A673 (cell line): ENCODE results near the gene PHF10. TPM values are rescaled to one million over a fixed set of nuclear protein-coding genes. Genes with fewer than 3 reads are reported as not detected.

Experiments
- BruUV-seq: library from RNA; stranded (reverse); fragments of 400-500 nt; replicated peaks from 2 replicates; lab custom pipeline; 2021; lab: Mats Ljungman, UMichigan
- CTCF ChIA-PET: fragments of 300-600 bp; sonication (Branson Sonifier 250); formaldehyde crosslinking; loops from one replicate; lab custom pipeline; 2022; ENCODE audit warnings: antibody characterized with exemption; lab: Charles Lee
- POLR2A ChIA-PET: fragments of 300-600 bp; sonication (Branson Sonifier 250); formaldehyde crosslinking; loops from one replicate; lab custom pipeline; 2022; ENCODE audit warnings: antibody characterized with exemption; ENCODE audit not compliant: low non-redundant PET; lab: Charles Lee
- DNase-seq: peaks from one replicate; pipeline ENCODE4 v3.0.0-alpha.2; 2015; ENCODE audit warnings: low spot score
- H3K27ac ChIP-seq: fragments of 200-600 bp; sonication (generic); 2 replicates; pipeline ENCODE4 v1.5.1; 2016; ENCODE audit warnings: mixed run types, low read depth, mild to moderate bottlenecking, mixed read lengths, antibody characterized with exemption, low read length; ENCODE audit not compliant: poor library complexity, severe bottlenecking
- H3K27me3 ChIP-seq: fragments of 200-600 bp; sonication (generic); replicated peaks from 2 replicates; pipeline ENCODE4 v1.6.1; 2017; ENCODE audit warnings: mixed run types, low read depth, mild to moderate bottlenecking, mixed read lengths, antibody characterized with exemption, low read length; ENCODE audit not compliant: insufficient read depth, poor library complexity
- H3K36me3 ChIP-seq: fragments of 200-600 bp; sonication (generic); 2 replicates; pipeline ENCODE4 v1.6.1; 2016; ENCODE audit warnings: mixed run types, mild to moderate bottlenecking, mixed read lengths, antibody characterized with exemption, low read length; ENCODE audit not compliant: insufficient read depth, poor library complexity, severe bottlenecking
- H3K4me1 ChIP-seq: fragments of 200-600 bp; sonication (generic); 2 replicates; pipeline ENCODE4 v1.6.1; 2017; ENCODE audit warnings: mixed run types, mild to moderate bottlenecking, mixed read lengths, antibody characterized with exemption, low read length; ENCODE audit not compliant: insufficient read depth, poor library complexity, severe bottlenecking
- H3K4me3 ChIP-seq: fragments of 200-600 bp; sonication (generic); 2 replicates; pipeline ENCODE4 v1.5.1; 2016; ENCODE audit warnings: low read depth, mixed run types, mild to moderate bottlenecking, mixed read lengths, low read length; ENCODE audit not compliant: poor library complexity, severe bottlenecking
- H3K9me3 ChIP-seq: fragments of 200-600 bp; sonication (generic); 2 replicates; pipeline ENCODE4 v1.6.1; 2016; ENCODE audit warnings: mixed run types, low read depth, mild to moderate bottlenecking, mixed read lengths, antibody characterized with exemption, low read length; ENCODE audit not compliant: poor library complexity, severe bottlenecking
- EZH2 ChIP-seq: fragments of 200-600 bp; sonication (generic); IDR thresholded peaks from 2 replicates; pipeline ENCODE4 v1.6.1; 2017; ENCODE audit warnings: borderline replicate concordance, low read depth, mild to moderate bottlenecking, mixed read lengths, antibody characterized with exemption, low read length; ENCODE audit not compliant: poor library complexity, severe bottlenecking
- intact Hi-C: fragments of 100-400 bp; cut with micrococcal nuclease; formaldehyde crosslinking; loops from one replicate; pipeline ENCODE4 v1.10.0; 2022; ENCODE audit not compliant: unreplicated experiment
- total RNA-seq: library from RNA; stranded (reverse); gene quantifications from 2 replicates; pipeline ENCODE4 v1.2.3, GENCODE V29; 2021
- TF ChIP-seq, protein P1 (sequence below): fragments of 300-800, 200-600 bp; sonication (generic); conservative IDR thresholded peaks from 2 replicates; pipeline ENCODE4 v1.5.1; 2017; ENCODE audit warnings: low read depth, mild to moderate bottlenecking, antibody characterized with exemption, low read length, moderate library complexity, mixed read lengths

The PHF10 gene
- total RNA-seq, 1 experiment from 2014 or later = 61.4 TPM

DNA sequence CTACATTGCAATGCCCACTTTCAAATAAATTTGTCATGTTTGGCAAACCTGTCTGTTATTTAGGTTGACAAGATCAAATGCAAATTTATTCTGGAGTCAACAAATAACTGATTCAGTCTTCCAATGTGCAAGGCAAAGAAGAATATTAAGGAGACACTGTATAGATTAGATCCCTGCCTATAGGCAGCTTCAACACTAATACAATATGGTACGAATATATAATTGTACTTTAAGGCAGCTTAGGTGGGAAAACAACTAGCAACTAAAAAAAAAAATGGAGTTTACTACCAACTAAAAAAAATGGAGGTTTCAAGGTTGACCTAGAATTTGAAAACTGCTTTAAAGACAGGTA lies 1.7 kb upstream of the PHF10 start:
- TF ChIP-seq, protein P1, sequence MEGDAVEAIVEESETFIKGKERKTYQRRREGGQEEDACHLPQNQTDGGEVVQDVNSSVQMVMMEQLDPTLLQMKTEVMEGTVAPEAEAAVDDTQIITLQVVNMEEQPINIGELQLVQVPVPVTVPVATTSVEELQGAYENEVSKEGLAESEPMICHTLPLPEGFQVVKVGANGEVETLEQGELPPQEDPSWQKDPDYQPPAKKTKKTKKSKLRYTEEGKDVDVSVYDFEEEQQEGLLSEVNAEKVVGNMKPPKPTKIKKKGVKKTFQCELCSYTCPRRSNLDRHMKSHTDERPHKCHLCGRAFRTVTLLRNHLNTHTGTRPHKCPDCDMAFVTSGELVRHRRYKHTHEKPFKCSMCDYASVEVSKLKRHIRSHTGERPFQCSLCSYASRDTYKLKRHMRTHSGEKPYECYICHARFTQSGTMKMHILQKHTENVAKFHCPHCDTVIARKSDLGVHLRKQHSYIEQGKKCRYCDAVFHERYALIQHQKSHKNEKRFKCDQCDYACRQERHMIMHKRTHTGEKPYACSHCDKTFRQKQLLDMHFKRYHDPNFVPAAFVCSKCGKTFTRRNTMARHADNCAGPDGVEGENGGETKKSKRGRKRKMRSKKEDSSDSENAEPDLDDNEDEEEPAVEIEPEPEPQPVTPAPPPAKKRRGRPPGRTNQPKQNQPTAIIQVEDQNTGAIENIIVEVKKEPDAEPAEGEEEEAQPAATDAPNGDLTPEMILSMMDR = no peak
- no peak for TF ChIP-seq EZH2
- H3K4me1 ChIP-seq = peaks cover 32% of the 10 kb centered on the region
- H3K27me3 ChIP-seq = no peaks in the 10 kb centered on the region
- H3K9me3 ChIP-seq = no peaks in the 10 kb centered on the region
- ChIA-PET POLR2A (no interaction called here), CTCF (no interaction called here)
- intact Hi-C loops = no loop called here
- DNase-seq = no peak
- no peak overlapping the region for H3K4me3 ChIP-seq
- BruUV-seq = no TSS peak
- H3K36me3 ChIP-seq = no peaks in the 10 kb centered on the region
- H3K27ac ChIP-seq = no peak overlapping the region

DNA sequence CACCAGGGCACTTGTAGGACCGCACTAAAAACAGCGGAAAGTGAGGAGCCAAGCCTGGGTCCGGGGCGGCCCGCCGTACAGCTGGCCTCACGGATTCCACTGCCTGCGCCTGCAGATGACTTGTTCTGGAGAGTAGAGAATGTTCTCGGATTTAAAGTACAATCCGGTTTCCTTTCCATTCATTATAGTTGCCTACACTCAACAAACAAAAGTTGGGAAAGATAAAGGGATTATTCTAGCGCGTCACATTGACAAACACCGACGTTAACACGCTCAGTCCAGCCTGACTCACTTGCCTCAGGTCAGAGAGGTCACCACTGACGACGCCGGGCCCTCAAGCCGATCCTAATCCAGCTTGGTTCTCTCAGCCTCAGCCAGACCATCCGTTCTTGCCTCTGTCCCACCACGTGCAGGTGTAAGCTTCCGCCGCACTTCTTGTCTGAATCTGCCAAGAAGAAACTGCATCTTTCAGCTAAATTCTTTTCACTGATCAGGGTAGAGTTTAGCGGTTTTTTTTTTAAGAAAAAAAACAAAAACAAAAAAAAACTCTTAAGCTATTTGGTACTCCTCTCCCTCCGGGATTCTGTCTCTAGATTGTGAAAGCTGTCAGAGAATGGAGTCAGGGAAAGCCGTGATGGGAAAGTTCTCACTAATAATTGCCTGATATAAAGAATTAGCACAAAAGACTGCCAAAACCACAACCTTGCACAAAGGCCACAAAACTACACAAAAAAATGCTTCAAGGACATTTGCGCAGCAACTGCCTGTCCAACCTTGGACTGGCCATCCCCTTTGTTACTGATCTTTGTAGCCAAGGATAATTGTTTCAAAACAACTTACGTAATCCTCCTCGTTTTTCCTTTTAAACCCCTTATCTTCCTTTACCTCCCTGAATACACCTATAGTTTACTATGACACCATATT lies 1.1 kb upstream of the PHF10 start:
- BruUV-seq = TSS peak; percentile 57
- H3K4me3 ChIP-seq = peak overlapping the region; percentile 61
- ChIA-PET POLR2A (no interaction called here), CTCF (no interaction called here)
- no peak for DNase-seq
- peak overlapping the region; percentile 78 for H3K27ac ChIP-seq
- H3K27me3 ChIP-seq = no peaks in the 10 kb centered on the region
- intact Hi-C loops = loop anchor here (2.0 kb wide), 1 partner anchor 25 kb away; the partner anchor contains the start of genes DYNLT2 and ERMARD
- H3K36me3 ChIP-seq = no peaks in the 10 kb centered on the region
- TF ChIP-seq, protein P1 = no peak
- no peak for TF ChIP-seq EZH2
- H3K4me1 ChIP-seq = peaks cover 33% of the 10 kb centered on the region
- H3K9me3 ChIP-seq = no peaks in the 10 kb centered on the region

DNA sequence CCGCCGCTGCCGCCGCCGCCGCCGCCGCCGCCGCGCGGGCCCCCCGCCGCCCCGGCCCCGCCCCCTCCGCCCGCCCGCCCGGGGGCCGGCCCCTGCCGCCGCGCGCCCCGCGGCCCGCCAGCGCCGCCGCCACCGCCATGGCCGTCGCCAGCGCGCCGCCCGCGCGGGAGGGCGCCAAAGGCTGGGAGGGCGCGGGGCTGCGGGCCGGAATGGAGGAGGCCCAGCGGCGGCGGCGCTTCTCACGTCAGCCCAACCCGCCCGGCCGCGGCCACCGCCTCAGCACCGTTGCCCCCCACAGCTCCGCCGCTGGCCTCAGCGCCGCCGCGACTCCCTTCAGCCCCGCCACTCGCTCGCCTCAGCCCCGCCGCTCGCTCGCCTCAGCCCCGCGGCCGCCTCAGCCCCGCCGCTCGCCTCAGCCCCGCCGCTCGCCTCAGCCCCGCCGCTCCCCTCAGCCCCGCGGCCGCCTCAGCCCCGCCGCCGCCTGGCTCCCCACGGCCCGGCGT lies 258 bp downstream of the PHF10 start:
- CTCF ChIA-PET = no interaction called here
- POLR2A ChIA-PET = no interaction called here
- H3K27me3 ChIP-seq = no peaks in the 10 kb centered on the region
- DNase-seq = peak; percentile 61
- H3K4me3 ChIP-seq = peak overlapping the region; percentile 61
- intact Hi-C loops = loop anchor here (2.0 to 5.0 kb wide), 2 partner anchors 27 to 803 kb away; partner anchors contain the start of genes DYNLT2 and ERMARD
- BruUV-seq = no TSS peak
- peaks cover 35% of the 10 kb centered on the region for H3K4me1 ChIP-seq
- H3K36me3 ChIP-seq = no peaks in the 10 kb centered on the region
- no peaks in the 10 kb centered on the region for H3K9me3 ChIP-seq
- H3K27ac ChIP-seq = peak overlapping the region; percentile 74
- TF ChIP-seq, protein P1 = no peak
- TF ChIP-seq EZH2 = no peak
